Stimulated activated naive CD4-positive, alpha-beta T cell (primary cell): ENCODE data around the gene DCN.

Experiments
- DNase-seq, 6 experiments: peaks; one replicate each; lab custom pipeline; 2025; lab: John Stamatoyannopoulos, UW

The DCN gene

DNA sequence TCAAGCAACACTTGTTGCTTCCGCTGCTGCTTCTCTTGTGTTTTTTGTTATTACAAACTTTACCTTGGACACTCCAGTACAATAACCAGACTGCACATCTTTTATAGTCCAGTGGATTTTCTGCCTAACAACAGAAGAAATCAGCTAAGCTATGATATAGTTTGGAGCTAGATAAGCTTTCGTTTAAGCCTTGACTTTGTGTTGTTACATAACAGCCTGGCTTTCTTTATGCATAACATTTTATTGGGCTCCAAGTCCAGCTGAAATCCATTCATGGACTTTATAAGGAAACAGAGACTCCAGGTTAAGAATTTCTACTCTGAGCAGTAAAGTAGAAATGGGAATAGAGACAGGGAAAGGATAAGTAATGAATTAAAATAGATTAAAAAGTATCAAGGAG, 3.5 kb upstream of the DCN start:
- no peak for DNase-seq

DNA sequence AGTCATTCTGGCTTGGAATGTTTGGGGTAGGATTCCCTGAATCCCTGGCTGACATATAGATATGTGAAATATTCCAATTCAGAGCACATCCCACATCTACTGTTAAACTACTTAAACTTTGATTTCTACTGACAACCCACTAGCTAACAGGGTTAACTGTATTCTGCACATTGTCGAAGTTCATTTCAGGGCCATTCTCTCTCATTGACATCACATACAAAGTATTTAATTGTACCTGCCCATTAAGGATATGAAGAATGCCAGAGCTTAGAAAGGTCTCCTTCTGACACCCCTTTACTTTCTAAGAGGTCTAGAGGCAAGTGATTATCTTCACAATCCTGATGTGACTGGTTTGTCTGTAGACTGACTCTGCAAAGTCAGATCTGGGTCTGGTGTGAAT, 2.8 kb upstream of the DCN start:
- no peak for DNase-seq

- no peak for DNase-seq
Observed at GRCh38 chr12:91183551-91183950, 934 bp upstream of the DCN start.

GRCh38 chr12:91180582-91181395, 1.8 kb downstream of the DCN start:
- DNase-seq: no peak

DNA sequence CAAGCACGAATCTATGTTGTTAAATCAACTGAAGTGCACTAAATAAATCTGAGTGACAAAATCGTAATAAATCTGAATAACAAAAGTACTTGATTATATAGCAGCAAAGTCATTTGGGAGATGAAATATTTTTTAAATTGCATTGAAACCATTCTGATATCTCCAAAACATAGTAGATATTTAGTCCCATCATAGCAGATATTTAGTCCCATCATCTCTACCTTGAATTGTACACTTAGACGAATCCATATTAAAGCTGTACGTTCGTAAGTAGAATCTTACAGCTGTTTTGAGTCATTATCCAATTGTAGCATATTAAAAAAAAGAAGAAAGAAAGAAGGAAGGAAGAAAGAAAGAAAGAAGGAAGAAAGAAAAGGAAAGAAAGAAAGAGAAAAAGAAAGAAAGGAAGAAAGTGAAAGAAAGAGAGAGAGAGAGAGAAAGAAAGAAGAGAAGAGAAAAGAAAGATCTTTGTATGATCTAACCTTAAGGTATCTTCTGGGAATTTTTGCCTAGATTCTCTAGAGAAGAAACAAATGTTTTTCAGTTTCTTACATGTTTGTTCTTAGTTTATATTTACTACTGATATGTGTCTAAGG, 2.6 kb downstream of the DCN start:
- no peak for DNase-seq

- no peak for DNase-seq
Observed at GRCh38 chr12:91179315-91179714, 3.3 kb downstream of the DCN start.

DNA sequence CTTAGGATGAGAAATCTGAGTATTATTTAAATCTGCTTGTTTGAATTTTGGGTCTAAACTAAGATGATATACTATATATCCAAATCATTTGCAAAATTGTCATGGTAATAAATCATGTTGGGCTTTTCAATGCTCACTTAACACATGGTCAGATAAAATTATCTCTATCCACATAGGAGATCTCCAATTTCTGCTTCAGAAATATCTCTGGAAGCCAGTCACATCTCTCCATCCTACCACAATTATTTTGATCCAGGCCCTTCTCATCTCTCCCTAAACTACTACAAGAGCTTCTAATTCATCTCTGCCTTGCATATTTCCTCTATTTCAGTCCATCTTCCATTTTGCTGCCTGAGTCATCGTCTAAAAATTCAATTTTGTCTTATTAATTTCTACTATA, 3.8 kb downstream of the DCN start:
- DNase-seq: no peak

GRCh38 chr12:91178139-91178561, 4.5 kb downstream of the DCN start:
- no peak for DNase-seq

DNA sequence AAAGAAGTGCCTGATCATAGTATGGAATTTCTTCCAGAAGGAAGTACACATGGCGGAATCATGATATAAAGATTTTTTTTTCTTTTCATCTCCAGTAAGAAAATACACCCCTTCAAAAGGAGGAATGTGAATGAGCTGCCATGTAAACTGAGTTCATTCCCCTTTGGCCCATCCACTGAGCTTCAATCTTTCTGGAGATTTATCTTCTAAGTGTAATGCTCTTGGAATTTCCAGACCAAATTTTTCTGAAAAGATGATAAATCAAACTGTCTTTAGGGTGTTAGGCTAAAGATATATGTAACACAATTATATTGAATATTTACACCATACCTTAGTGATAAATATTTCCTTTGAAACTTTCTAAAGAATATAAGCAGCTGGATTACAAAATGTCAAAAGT, 5.2 kb downstream of the DCN start:
- no peak for DNase-seq

DNA sequence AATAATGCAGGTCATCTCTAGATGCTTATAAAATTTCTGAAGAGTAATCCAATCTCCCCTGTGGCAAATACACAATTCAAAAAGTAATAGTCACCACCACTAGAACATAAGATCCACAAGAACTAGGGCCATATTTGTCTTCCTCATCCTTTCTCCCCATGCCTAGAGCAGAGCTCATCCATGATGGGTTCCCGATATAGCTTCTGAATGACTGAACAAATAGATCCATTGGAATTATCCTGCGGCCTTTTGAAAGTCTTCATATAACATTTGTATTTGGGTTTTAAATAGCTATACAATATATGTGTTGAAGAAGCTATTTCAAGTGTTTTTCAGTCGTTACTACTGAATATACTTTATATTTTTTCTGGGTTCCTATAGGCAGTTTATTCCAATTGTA, 5.7 kb downstream of the DCN start:
- DNase-seq: no peak

- no peak for DNase-seq
Observed at GRCh38 chr12:91176358-91176757, 6.3 kb downstream of the DCN start.

GRCh38 chr12:91173124-91173523, 9.5 kb downstream of the DCN start:
- no peak for DNase-seq

DNA sequence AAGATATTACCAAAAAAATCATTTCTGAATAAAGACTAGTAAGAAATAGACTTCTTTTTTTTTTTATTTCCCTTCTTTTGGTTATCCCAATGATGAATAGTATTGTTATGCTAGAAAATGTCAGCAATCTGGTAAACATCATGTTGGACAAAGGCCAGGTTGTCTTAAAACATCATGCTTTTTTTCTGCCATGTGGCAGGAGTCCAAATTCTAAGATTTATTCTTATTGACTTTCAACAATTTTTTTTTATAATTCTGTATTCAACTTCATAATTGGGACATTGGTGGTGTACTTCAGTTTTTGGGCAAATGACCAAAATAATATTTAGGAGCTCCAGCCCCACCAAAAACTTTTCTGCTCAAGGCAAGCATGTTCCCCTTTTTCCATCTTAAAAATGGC, 10.5 kb downstream of the DCN start:
- no peak for DNase-seq

GRCh38 chr12:91171476-91171875, 11.1 kb downstream of the DCN start:
- no peak for DNase-seq

DNA sequence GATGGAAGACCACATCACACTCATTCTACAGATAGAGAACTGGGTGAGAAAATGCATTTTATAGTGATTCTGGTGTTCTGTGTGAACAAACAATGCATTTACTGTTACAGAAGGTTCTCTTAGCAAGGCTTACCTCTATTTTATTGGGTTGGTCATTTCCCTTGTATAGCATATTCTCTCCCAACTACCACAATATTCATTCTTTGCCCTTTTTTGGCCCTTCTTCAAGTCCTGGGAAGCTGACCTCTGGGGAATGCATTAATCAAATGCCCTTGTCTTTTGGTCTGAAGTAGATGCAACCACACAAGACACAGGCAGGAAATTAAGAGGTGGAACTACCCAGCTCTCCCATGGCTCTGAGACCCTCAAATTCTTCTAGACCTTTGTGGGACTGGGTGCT, 19.5 kb downstream of the DCN start:
- DNase-seq: no peak

DNA sequence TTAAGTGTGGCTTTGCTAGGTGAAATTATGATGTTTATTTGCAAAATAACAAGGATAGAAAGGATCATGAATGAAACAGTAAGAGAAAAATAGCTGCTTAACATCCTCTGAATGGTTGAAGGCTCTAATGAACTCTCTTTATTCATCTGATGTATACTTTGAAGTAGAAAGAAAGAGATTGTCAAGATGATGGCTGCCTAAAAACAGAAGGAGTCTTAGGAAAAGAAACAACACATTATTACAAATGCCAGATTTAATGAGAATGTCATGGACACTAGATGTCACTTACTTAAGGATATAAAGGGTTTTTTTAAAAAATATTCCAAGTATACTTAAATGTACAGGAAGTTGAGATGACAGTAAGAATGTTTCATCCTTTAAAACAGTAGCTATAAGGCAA, 21.6 kb downstream of the DCN start:
- no peak for DNase-seq

- no peak for DNase-seq
Observed at GRCh38 chr12:91155990-91156389, 26.6 kb downstream of the DCN start.

DNA sequence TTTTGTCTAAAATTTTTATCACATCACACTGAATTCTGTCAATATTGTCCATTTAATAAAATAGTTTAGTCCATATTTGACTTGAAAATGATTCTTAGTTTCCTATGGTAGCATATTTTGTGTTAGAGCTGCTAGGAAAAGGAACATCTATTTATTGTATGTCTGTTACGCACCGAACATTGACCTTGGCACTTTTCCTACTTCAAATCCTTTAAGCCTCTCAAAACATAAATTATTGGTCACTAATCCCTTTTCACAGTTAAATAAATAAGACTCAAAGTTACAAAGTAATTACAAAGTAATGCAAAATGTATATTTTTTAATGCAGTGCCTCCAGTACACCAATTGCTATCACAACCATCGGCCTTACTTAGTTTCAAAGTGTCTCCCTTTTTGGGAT, 28.5 kb downstream of the DCN start:
- no peak for DNase-seq

GRCh38 chr12:91144053-91144452, 38.6 kb downstream of the DCN start:
- DNase-seq: no peak

DNA sequence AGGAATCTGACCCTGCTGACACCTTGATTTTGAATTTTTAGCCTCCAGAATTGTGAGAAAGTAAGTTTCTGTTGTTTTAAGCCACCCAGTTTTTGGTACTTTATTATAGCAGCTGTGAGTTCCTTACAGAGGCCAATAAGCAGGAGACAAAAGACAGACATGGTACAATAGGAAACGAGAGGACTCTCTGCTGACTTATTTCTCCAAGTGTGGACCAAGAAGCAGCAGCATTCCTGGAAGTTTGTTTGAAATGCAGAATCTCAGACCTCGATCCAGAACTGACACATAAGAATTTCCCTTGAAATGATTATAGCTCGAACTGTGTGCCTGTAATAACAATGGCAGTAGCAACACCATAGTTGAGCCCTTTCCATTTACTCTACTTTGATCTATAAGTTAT, 39.4 kb downstream of the DCN start:
- no peak for DNase-seq

DNA sequence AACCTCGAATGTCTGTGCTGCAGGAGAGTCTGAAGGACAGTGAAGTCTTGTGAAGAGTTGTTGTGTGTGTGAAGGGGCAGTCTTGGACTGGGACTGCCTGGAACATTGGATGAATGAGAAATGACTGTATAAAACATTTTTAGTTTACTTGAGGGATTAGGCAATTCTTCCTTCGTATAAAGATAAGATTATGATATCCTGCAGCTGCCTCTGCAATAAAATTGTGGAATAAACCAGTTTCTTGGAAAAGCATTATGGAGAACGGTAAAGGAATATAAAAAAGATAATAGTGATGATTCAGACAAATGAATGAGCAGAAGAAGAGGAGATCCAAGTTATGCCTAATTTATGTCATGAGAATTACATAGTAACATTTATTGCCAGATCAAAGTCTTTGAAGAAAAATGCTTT, 40.4 kb downstream of the DCN start:
- DNase-seq: no peak

DNA sequence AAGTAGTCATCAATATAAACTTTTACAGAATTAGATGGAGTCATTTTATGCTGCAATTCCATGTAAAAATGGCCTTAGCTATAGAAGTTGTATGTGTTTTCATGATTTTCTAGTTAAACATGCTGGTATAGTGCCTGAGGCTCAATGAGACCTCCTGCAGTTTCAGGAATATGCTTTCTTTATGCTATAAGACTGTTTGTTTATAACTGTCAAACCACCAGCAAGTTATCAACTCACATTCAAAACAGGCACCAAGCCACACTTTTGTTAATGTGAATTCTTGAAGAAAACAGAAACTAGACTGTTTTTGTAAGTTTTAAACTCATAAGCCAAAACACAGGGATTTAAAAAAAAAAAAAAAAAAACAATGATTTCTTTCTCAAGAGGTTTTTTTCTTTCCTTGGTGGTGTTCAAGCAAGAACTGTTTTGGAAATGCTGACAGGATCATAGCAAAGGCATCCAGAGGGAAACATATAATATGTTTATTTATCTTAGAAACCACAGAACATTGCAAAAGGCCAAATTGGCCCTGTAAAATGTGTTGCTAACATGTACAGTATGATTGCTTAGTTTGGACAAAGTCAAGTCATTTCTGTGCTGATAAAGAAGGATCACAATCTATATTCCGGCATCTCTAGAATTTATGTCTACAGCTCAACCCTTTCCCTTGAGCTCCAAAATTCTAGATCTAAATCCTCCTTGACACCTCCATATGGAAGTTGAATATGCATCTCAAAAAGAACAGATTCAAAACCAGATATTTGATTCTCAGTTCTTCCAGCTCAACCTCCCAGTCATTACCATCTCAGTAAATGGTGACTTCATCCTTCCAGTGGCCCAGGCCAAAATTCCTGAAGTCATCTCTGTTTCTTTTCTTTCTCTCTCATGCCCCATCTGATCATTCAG, 42.3 kb downstream of the DCN start:
- no peak for DNase-seq

DNA sequence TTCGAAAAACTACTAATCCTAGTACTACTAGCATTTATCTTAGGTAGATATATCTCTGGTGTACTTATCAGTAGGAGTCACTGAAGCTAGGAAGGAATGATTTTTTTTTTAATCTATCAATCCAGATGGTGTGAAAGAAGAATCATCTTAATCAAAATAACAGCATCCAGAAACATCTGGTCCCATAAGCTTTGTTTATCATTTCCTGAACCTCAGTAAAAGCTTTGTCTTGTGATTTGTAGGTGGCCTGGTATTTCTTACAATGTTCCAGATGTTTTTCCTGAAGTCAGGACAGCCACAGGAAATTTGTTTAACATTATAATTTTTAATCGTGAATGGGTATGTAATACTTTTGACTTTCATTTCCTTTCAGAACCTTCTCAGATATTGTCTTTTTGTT, 43.3 kb downstream of the DCN start:
- no peak for DNase-seq
